HCT116 (cell line): ENCODE data around the gene DIP2A. TPM values are rescaled to one million over a fixed set of nuclear protein-coding genes. Genes with fewer than 3 reads are reported as not detected.

Experiments used
- ATAC-seq: fragments of 200-7000 bp; cut with Tn5 transposase; 2 replicates; pipeline ENCODE4 v1.9.1; 2020; ENCODE audit warnings: mild to moderate bottlenecking, moderate library complexity
- BruUV-seq: library from RNA; stranded (reverse); fragments of 400-500 nt; replicated peaks from 2 replicates; lab custom pipeline; 2021; lab: Mats Ljungman, UMichigan
- CTCF ChIA-PET: fragments of 300-600 bp; sonication (Branson Sonifier 250); formaldehyde crosslinking; loops from one replicate; lab custom pipeline; 2021; ENCODE audit warnings: antibody characterized with exemption; lab: Charles Lee
- POLR2A ChIA-PET: fragments of 300-600, 350-600 bp; sonication (Branson Sonifier 250); formaldehyde crosslinking; loops from one replicate; lab custom pipeline; 2021; ENCODE audit warnings: antibody characterized with exemption; lab: Charles Lee
- RAD21 ChIA-PET, 2 experiments: fragments of 300-600 bp; sonication (Branson Sonifier 250); formaldehyde crosslinking; loops; one replicate each; lab custom pipeline; 2023; ENCODE audit warnings: low total read pairs in 2 of 2; ENCODE audit not compliant: uncharacterized antibody in 2 of 2, unreplicated experiment in 2 of 2, low non-redundant PET in 1 of 2; lab: Charles Lee
- DNase-seq: peaks from one replicate; pipeline ENCODE4 v3.0.0-alpha.2; 2010; ENCODE audit warnings: low read depth, low spot score
- H2AFZ ChIP-seq: fragments of 200-600 bp; shearing (Covaris generic), sonication (generic); 2 replicates; pipeline ENCODE4 v1.6.1; 2017; ENCODE audit warnings: low read depth, mixed run types, mixed read lengths, antibody characterized with exemption, low read length; ENCODE audit not compliant: poor library complexity, severe bottlenecking
- H3K27ac ChIP-seq: 2 replicates; pipeline ENCODE4 v1.5.1; 2012; ENCODE audit warnings: low read depth, low read length
- H3K27me3 ChIP-seq: fragments of 200-600 bp; sonication (generic); 2 replicates; pipeline ENCODE4 v1.6.1; 2016; ENCODE audit warnings: mixed run types, low read length, mixed read lengths; ENCODE audit not compliant: insufficient read depth
- H3K36me3 ChIP-seq, 2 experiments: fragments of 200-500 bp in 1 of 2; fragments of 200-600 bp in 1 of 2; sonication (Bioruptor generic) in 1 of 2; sonication (generic) in 1 of 2; 2 replicates each; pipeline versions ENCODE4 v1.5.1 to v1.6.1; 2014 to 2016; ENCODE audit warnings: low read length in 2 of 2, inconsistent platforms in 1 of 2, mixed read lengths in 1 of 2, mixed run types in 1 of 2; ENCODE audit not compliant: insufficient read depth in 2 of 2, control insufficient read depth in 1 of 2
- H3K4me1 ChIP-seq, 2 experiments: fragments of 200-600 bp in 1 of 2; sonication (generic) in 1 of 2; 2 replicates each; pipeline versions ENCODE4 v1.5.1 to v1.6.1; 2012 to 2017; ENCODE audit warnings: low read length in 2 of 2, inconsistent platforms in 1 of 2, mild to moderate bottlenecking in 1 of 2, mixed read lengths in 1 of 2, mixed run types in 1 of 2, moderate library complexity in 1 of 2; ENCODE audit not compliant: insufficient read depth in 2 of 2, control insufficient read depth in 1 of 2
- H3K4me2 ChIP-seq: fragments of 200-600 bp; sonication (generic); 2 replicates; pipeline ENCODE4 v1.6.1; 2017; ENCODE audit warnings: mixed run types, low read length, mixed read lengths
- H3K4me3 ChIP-seq, 2 experiments: fragments of 200-600 bp in 1 of 2; sonication (generic) in 1 of 2; replicated peaks in 1 of 2; 2 replicates each; pipeline ENCODE4 v1.5.1; 2011 to 2016; ENCODE audit warnings: low read length in 2 of 2, control low read depth in 1 of 2, low read depth in 1 of 2, mild to moderate bottlenecking in 1 of 2, mixed read lengths in 1 of 2, mixed run types in 1 of 2
- H3K79me2 ChIP-seq: fragments of 200-600 bp; sonication (generic); 2 replicates; pipeline ENCODE4 v1.6.1; 2017; ENCODE audit warnings: mild to moderate bottlenecking, mixed run types, low read length, moderate library complexity, mixed read lengths; ENCODE audit not compliant: insufficient read depth
- H3K9ac ChIP-seq: fragments of 200-600 bp; sonication (generic); 2 replicates; pipeline ENCODE4 v1.6.1; 2016; ENCODE audit warnings: low read length, mixed read lengths
- H3K9me2 ChIP-seq: fragments of 200-600 bp; sonication (generic), shearing (Covaris generic); 2 replicates; pipeline ENCODE4 v1.6.1; 2017; ENCODE audit warnings: mixed run types, mild to moderate bottlenecking, moderate library complexity; ENCODE audit not compliant: insufficient read depth
- H3K9me3 ChIP-seq, 2 experiments: fragments of 200-500 bp in 1 of 2; fragments of 200-600 bp in 1 of 2; sonication (Bioruptor generic) in 1 of 2; sonication (generic) in 1 of 2; 2 replicates each; pipeline ENCODE4 v1.6.1; 2014 to 2017; ENCODE audit warnings: low read length in 2 of 2, mixed read lengths in 2 of 2, inconsistent platforms in 1 of 2, low read depth in 1 of 2, mild to moderate bottlenecking in 1 of 2, mixed run types in 1 of 2, moderate library complexity in 1 of 2; ENCODE audit not compliant: control insufficient read depth in 1 of 2, insufficient read depth in 1 of 2
- H4K20me1 ChIP-seq: fragments of 200-600 bp; sonication (generic), shearing (Covaris generic); 2 replicates; pipeline ENCODE4 v1.6.1; 2017; ENCODE audit warnings: mixed run types, mild to moderate bottlenecking, moderate library complexity; ENCODE audit not compliant: insufficient read depth
- CBX3 ChIP-seq: IDR thresholded peaks from 2 replicates; pipeline ENCODE4 v1.6.1; 2012; ENCODE audit warnings: low read depth
- CEBPB ChIP-seq: IDR thresholded peaks from 2 replicates; pipeline ENCODE4 v1.6.1; 2012; ENCODE audit warnings: low read depth
- EGR1 ChIP-seq: IDR thresholded peaks from 2 replicates; pipeline ENCODE4 v1.6.1; 2012; ENCODE audit warnings: low read depth
- EZH2 ChIP-seq: fragments of 200-600 bp; sonication (generic); IDR thresholded peaks from 2 replicates; pipeline ENCODE4 v1.6.1; 2017; ENCODE audit warnings: antibody characterized with exemption, mixed run types
- JUND ChIP-seq: IDR thresholded peaks from 2 replicates; pipeline ENCODE4 v1.6.1; 2012
- POLR2A ChIP-seq: IDR thresholded peaks from 2 replicates; pipeline ENCODE4 v1.7.0; 2011; ENCODE audit warnings: borderline replicate concordance; ENCODE audit not compliant: insufficient read depth, insufficient read length; ENCODE audit errors: extremely low read depth
- intact Hi-C: fragments of 100-400 bp; cut with micrococcal nuclease; formaldehyde crosslinking; loops from 2 replicates; pipeline ENCODE4 v1.10.0; 2022
- total RNA-seq: library from RNA; stranded (reverse); gene quantifications from one replicate; pipeline ENCODE4 v1.2.1, GENCODE V29; 2021; ENCODE audit not compliant: unreplicated experiment
- TF ChIP-seq, protein P1 (sequence below): IDR thresholded peaks from 2 replicates; pipeline ENCODE4 v1.6.1; 2012
- TF ChIP-seq, protein P2 (sequence below): IDR thresholded peaks from 2 replicates; pipeline ENCODE4 v1.6.1; 2011; ENCODE audit warnings: mild to moderate bottlenecking, low read length, moderate library complexity; ENCODE audit not compliant: insufficient replicate concordance; ENCODE audit errors: extremely low read depth

Gene DIP2A
- total RNA-seq, 1 experiment from 2014 or later = 39.9 TPM

DNA sequence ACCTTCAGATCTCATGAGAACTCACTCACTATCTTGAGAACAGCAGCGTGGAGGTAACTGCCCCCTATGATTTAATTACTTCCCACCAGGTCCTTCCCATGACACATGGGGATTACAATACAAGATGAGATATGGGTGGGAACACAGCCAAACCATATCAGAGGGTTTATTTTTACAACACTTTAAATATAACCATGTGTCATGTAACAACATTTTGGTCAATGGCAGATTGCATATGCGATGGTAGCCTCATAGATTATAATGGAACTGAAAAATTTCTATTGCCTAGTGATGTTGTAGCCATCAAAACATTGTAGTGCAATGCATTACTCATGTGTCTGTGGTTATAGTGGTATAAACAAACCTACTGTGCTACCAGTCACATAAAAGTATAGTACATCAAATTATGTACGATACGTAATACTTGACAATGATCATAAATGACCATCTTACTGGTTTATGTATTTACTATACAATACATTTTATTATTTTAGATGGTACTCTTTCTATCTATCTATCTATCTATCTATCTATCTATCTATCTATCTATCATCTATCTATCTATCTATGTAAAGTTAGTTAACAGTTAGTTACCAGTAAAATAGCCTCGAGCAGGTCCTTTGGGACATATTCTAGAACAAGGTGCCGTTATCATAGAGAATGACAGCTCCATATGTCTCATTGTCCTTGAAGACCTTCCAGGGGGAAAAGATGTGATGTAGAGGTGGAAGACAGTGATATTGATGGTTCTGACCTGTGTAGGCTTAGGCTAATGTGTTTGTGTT is 158.8 kb downstream of the DIP2A start:
- no TSS peak for BruUV-seq
- TF ChIP-seq EZH2 (no peak), CBX3 (no peak), EGR1 (no peak), CEBPB (no peak), POLR2A (no peak), JUND (no peak)
- TF ChIP-seq, protein P1, sequence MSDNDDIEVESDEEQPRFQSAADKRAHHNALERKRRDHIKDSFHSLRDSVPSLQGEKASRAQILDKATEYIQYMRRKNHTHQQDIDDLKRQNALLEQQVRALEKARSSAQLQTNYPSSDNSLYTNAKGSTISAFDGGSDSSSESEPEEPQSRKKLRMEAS = no peak
- TF ChIP-seq, protein P2, sequence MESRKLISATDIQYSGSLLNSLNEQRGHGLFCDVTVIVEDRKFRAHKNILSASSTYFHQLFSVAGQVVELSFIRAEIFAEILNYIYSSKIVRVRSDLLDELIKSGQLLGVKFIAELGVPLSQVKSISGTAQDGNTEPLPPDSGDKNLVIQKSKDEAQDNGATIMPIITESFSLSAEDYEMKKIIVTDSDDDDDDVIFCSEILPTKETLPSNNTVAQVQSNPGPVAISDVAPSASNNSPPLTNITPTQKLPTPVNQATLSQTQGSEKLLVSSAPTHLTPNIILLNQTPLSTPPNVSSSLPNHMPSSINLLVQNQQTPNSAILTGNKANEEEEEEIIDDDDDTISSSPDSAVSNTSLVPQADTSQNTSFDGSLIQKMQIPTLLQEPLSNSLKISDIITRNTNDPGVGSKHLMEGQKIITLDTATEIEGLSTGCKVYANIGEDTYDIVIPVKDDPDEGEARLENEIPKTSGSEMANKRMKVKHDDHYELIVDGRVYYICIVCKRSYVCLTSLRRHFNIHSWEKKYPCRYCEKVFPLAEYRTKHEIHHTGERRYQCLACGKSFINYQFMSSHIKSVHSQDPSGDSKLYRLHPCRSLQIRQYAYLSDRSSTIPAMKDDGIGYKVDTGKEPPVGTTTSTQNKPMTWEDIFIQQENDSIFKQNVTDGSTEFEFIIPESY = no peak
- H3K9me2 ChIP-seq = no peaks in the 10 kb centered on the region
- no peak overlapping the region for H3K4me3 ChIP-seq
- POLR2A ChIA-PET = no interaction called here
- intact Hi-C loops = no loop called here
- no peak overlapping the region for H3K4me2 ChIP-seq
- ATAC-seq (no peak), DNase-seq (no peak)
- H3K27ac ChIP-seq = no peak overlapping the region
- RAD21 ChIA-PET = no interaction called here
- no peaks in the 10 kb centered on the region for H3K36me3 ChIP-seq
- no peak overlapping the region for H2AFZ ChIP-seq
- no peaks in the 10 kb centered on the region for H3K79me2 ChIP-seq
- H3K27me3 ChIP-seq = no peaks in the 10 kb centered on the region
- CTCF ChIA-PET = no interaction called here
- no peaks in the 10 kb centered on the region for H3K4me1 ChIP-seq
- H3K9ac ChIP-seq = no peak overlapping the region
- H4K20me1 ChIP-seq = no peaks in the 10 kb centered on the region
- no peaks in the 10 kb centered on the region for H3K9me3 ChIP-seq
